AG04449 (cell line): ENCODE data around the gene GDF10.

ENCODE experiments used
- CTCF ChIA-PET: fragments of 350-600 bp; formaldehyde crosslinking; extraction: SDS; loops from one replicate; lab custom pipeline; 2021; ENCODE audit warnings: antibody characterized with exemption; lab: Yijun Ruan, JAX
- POLR2A ChIA-PET: fragments of 400-600, 350-600 bp; formaldehyde crosslinking; extraction: SDS; loops from one replicate; lab custom pipeline; 2020; ENCODE audit warnings: antibody characterized with exemption, inconsistent platforms; lab: Yijun Ruan, JAX
- DNase-seq: peaks from one replicate; pipeline ENCODE4 v3.0.0-alpha.2; 2010; ENCODE audit warnings: low read depth, low spot score
- H3K4me3 ChIP-seq: 2 replicates; pipeline ENCODE4 v1.5.1; 2011; ENCODE audit warnings: low read depth, mild to moderate bottlenecking, control low read depth, low read length
- TF ChIP-seq, protein P1 (sequence below): IDR thresholded peaks from one replicate; pipeline ENCODE4 v1.5.1; 2011; ENCODE audit warnings: mild to moderate bottlenecking, moderate library complexity, low read length, control low read depth, inconsistent platforms; ENCODE audit not compliant: insufficient read depth; ENCODE audit errors: missing control alignments

GDF10 gene

GRCh38 chr10:47268696-47269095 lies 31.3 kb upstream of the GDF10 start:
- H3K4me3 ChIP-seq: no peak overlapping the region
- ChIA-PET CTCF (interaction anchor here (1.4 kb wide), 1 partner anchor 221 kb away, joined by 4 read pairs; no protein-coding TSS in a partner anchor), POLR2A (no interaction called here)
- TF ChIP-seq, protein P1, sequence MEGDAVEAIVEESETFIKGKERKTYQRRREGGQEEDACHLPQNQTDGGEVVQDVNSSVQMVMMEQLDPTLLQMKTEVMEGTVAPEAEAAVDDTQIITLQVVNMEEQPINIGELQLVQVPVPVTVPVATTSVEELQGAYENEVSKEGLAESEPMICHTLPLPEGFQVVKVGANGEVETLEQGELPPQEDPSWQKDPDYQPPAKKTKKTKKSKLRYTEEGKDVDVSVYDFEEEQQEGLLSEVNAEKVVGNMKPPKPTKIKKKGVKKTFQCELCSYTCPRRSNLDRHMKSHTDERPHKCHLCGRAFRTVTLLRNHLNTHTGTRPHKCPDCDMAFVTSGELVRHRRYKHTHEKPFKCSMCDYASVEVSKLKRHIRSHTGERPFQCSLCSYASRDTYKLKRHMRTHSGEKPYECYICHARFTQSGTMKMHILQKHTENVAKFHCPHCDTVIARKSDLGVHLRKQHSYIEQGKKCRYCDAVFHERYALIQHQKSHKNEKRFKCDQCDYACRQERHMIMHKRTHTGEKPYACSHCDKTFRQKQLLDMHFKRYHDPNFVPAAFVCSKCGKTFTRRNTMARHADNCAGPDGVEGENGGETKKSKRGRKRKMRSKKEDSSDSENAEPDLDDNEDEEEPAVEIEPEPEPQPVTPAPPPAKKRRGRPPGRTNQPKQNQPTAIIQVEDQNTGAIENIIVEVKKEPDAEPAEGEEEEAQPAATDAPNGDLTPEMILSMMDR: no peak
- no peak for DNase-seq

DNA sequence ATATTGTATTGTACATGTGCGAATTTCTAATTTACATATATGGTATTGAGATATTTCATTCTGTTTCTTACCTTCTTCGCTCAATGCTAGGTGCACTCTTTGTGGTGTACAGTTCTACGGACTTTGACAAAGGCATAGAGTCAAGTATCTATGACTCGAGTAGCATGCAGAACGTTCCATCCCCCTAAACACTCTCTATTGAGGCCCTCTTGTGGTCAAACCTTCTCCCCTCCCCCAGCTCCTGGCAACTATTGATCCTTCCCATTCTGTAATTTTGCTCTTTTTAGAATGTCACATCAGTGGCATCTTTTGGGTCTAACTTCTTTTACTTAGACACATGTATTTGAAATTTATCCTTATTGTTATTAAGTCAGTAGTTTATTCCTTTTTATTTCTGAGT lies 30.7 kb upstream of the GDF10 start:
- TF ChIP-seq, protein P1: no peak
- ChIA-PET CTCF (interaction anchor here (1.4 kb wide), 1 partner anchor 222 kb away, joined by 4 read pairs; no protein-coding TSS in a partner anchor), POLR2A (no interaction called here)
- DNase-seq: no peak
- no peak overlapping the region for H3K4me3 ChIP-seq

DNA sequence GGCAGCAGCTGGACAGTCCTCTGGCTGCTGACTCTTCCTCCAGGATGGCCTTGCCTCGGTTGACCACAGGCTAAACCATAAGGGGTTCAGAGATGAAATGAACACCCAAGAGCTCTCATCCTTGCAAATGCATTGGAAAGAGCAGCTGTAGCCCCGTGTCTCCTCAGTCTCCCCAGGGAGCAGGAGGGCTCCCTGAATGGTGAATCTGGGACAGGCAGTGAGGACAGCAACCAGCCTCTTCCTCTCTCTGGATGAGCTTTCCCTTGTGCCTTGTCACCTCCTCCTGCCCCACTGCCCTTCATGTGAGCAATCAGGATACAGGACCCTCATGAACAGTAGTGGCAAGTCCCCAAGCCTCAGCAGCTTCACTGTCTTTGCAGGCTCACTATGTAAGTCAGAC lies 23.9 kb upstream of the GDF10 start:
- ChIA-PET POLR2A (no interaction called here), CTCF (no interaction called here)
- H3K4me3 ChIP-seq: no peak overlapping the region
- TF ChIP-seq, protein P1: no peak
- no peak for DNase-seq

- H3K4me3 ChIP-seq: no peak overlapping the region
- CTCF ChIA-PET: no interaction called here
- TF ChIP-seq, protein P1: no peak
- POLR2A ChIA-PET: no interaction called here
- no peak for DNase-seq
Observed at GRCh38 chr10:47276576-47277351, 23.2 kb upstream of the GDF10 start.

DNA sequence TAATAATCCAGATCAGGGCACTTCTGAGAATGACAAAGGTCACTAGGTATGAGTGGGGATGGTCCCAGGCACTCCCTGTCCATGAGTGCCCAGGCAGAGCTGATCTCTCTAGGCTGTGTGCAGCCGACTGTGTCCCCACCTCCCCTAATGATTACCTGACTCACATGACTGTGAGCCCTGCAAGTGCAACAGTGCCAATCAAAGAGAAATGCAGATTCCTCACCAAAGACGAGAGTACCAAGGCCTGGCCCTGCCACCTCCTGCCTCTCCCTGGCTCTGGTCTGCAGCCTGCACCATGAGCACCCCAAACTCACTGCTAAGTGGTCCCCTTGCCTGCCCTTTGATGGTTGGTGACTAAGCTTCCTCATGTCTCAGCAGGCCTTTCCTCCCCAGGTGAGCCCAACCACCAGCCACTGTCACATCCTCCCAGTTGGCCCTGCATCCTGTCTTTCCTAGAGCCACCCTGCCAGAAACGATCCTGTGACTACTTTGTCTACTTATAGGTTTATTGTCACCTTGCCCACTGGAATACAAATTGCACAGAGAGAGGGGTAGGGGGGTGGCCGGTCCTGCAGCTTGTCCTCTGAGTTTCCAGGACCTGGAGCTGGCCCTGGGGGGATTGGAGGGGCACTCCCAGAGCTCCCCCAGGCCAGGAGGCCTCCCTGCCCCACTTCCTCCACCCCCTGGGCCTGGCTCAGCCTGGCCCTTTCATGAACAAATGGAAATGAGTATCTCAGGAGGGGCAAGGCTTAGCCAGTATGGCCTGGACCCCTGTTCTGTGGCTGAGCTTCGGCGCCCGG lies 22.4 kb upstream of the GDF10 start:
- POLR2A ChIA-PET: no interaction called here
- no peak overlapping the region for H3K4me3 ChIP-seq
- TF ChIP-seq, protein P1: no peak
- CTCF ChIA-PET: no interaction called here
- DNase-seq: no peak

- TF ChIP-seq, protein P1: no peak
- ChIA-PET POLR2A (no interaction called here), CTCF (no interaction called here)
- no peak overlapping the region for H3K4me3 ChIP-seq
- DNase-seq: no peak
Observed at GRCh38 chr10:47278152-47278473, 21.9 kb upstream of the GDF10 start.
